HepG2 (cell line): Measurements from ENCODE around the gene MSANTD1. TPM values are rescaled to one million over a fixed set of nuclear protein-coding genes. Genes with fewer than 3 reads are reported as not detected.

Experiments used
- ATAC-seq: fragments of 200-7000 bp; cut with Tn5 transposase; 3 replicates; pipeline ENCODE4 v1.9.1; 2020; ENCODE audit warnings: mild to moderate bottlenecking, moderate library complexity
- BruUV-seq: library from RNA; stranded (reverse); fragments of 400-500 nt; replicated peaks from 2 replicates; lab custom pipeline; 2021; lab: Mats Ljungman, UMichigan
- CTCF ChIA-PET: fragments of 300-600 bp; formaldehyde crosslinking; extraction: SDS; loops from one replicate; lab custom pipeline; 2021; ENCODE audit warnings: low total read pairs, inconsistent platforms, low intra/inter-chr PET ratio; lab: Yijun Ruan, JAX
- POLR2A ChIA-PET: fragments of 350-600 bp; sonication (Branson Sonifier 250); formaldehyde crosslinking; loops from one replicate; lab custom pipeline; 2020; ENCODE audit warnings: antibody characterized with exemption, inconsistent platforms; lab: Yijun Ruan, JAX
- DNase-seq: peaks from one replicate; pipeline ENCODE4 v3.0.0-alpha.2; 2015; ENCODE audit warnings: low spot score
- FAIRE-seq: peaks from 3 replicates; lab custom pipeline; 2011; peaks lifted over from hg19 to GRCh38; lab: Jason Lieb, UNC
- H2AFZ ChIP-seq: one replicate; pipeline ENCODE4 v1.6.1; 2011; ENCODE audit warnings: low read length, inconsistent platforms
- H3K27ac ChIP-seq: fragments of 300-600 bp; 3 replicates; pipeline ENCODE4 v1.8.0; 2011; ENCODE audit warnings: mixed run types, mild to moderate bottlenecking, mixed read lengths, low read length, inconsistent platforms; ENCODE audit not compliant: insufficient read depth; ENCODE audit errors: extremely low read length
- H3K27me3 ChIP-seq, 2 experiments: fragments of 200-600 bp in 1 of 2; 2 replicates in 1 of 2; 3 replicates in 1 of 2; pipeline versions ENCODE4 v1.6.0 to v1.8.0; 2011; ENCODE audit warnings: low read length in 2 of 2, mild to moderate bottlenecking in 2 of 2, moderate library complexity in 2 of 2, inconsistent platforms in 1 of 2; ENCODE audit not compliant: insufficient read depth in 2 of 2, control insufficient read depth in 1 of 2
- H3K36me3 ChIP-seq, 2 experiments: fragments of 200-600 bp in 1 of 2; replicated peaks in 1 of 2; 2 replicates in 1 of 2; 3 replicates in 1 of 2; pipeline versions ENCODE4 v1.5.1 to v1.8.0; 2011; ENCODE audit warnings: low read length in 2 of 2, inconsistent platforms in 1 of 2; ENCODE audit not compliant: insufficient read depth in 2 of 2, control insufficient read depth in 1 of 2
- H3K4me1 ChIP-seq: 2 replicates; pipeline ENCODE4 v1.5.1; 2012; ENCODE audit warnings: low read length, inconsistent platforms; ENCODE audit not compliant: insufficient read depth
- H3K4me2 ChIP-seq: 2 replicates; pipeline ENCODE4 v1.6.0; 2011; ENCODE audit warnings: low read depth, low read length, inconsistent platforms
- H3K4me3 ChIP-seq, 3 experiments: fragments of 200-600 bp in 1 of 3; sonication (generic), shearing (Covaris generic) in 1 of 3; replicated peaks in 1 of 3; 2 replicates each; pipeline ENCODE4 v1.5.1; 2011 to 2016; ENCODE audit warnings: low read length in 3 of 3, inconsistent platforms in 2 of 3, low read depth in 2 of 3, mild to moderate bottlenecking in 2 of 3, control low read depth in 1 of 3, mixed read lengths in 1 of 3; ENCODE audit not compliant: insufficient read depth in 1 of 3
- H3K79me2 ChIP-seq: one replicate; pipeline ENCODE4 v1.6.1; 2011; ENCODE audit warnings: low read length, inconsistent platforms; ENCODE audit not compliant: insufficient read depth
- H3K9ac ChIP-seq: 2 replicates; pipeline ENCODE4 v1.6.0; 2011; ENCODE audit warnings: mild to moderate bottlenecking, low read depth, low read length, inconsistent platforms; ENCODE audit not compliant: insufficient read depth
- H3K9me3 ChIP-seq: 2 replicates; pipeline ENCODE4 v1.5.1; 2012; ENCODE audit warnings: mild to moderate bottlenecking, low read length
- H4K20me1 ChIP-seq: 2 replicates; pipeline ENCODE4 v1.6.0; 2011; ENCODE audit warnings: inconsistent platforms, mild to moderate bottlenecking, low read length, moderate library complexity; ENCODE audit not compliant: insufficient read depth
- CBX5 ChIP-seq: sonication (generic); formaldehyde crosslinking; IDR thresholded peaks from 2 replicates; pipeline ENCODE4 v1.4.0; 2020; ENCODE audit warnings: missing genetic modification reagents, borderline replicate concordance
- CHCHD3 ChIP-seq: sonication (generic); formaldehyde crosslinking; IDR thresholded peaks from 2 replicates; pipeline ENCODE4 v1.8.0; 2022; ENCODE audit warnings: mild to moderate bottlenecking, missing genetic modification reagents, moderate library complexity
- ZBTB7B ChIP-seq: sonication (generic); formaldehyde crosslinking; IDR thresholded peaks from 2 replicates; pipeline ENCODE4 v1.4.0; 2020; ENCODE audit warnings: missing genetic modification reagents
- ZKSCAN1 ChIP-seq: fragments of 150-350 bp; IDR thresholded peaks from 2 replicates; pipeline ENCODE4 v1.6.1; 2014; ENCODE audit warnings: low read length
- ZNF274 ChIP-seq: sonication (generic); formaldehyde crosslinking; IDR thresholded peaks from 2 replicates; pipeline ENCODE4 v1.5.1; 2020; ENCODE audit warnings: mild to moderate bottlenecking, missing genetic modification reagents
- ZNF337 ChIP-seq: sonication (generic); formaldehyde crosslinking; IDR thresholded peaks from 2 replicates; pipeline ENCODE4 v1.5.1; 2020; ENCODE audit warnings: missing genetic modification reagents, low read depth, mild to moderate bottlenecking, borderline replicate concordance
- ZNF614 ChIP-seq: IDR thresholded peaks from 2 replicates; pipeline ENCODE4 v1.6.1; 2018; ENCODE audit warnings: missing biosample characterization, missing genetic modification reagents, inconsistent platforms, borderline replicate concordance
- ZNF782 ChIP-seq: sonication (generic); formaldehyde crosslinking; IDR thresholded peaks from 2 replicates; pipeline ENCODE4 v1.4.0; 2020; ENCODE audit warnings: missing genetic modification reagents, mild to moderate bottlenecking, borderline replicate concordance
- WGBS: methylation state at CpG from one replicate; pipeline ENCODE4 v1.1.6; 2017; ENCODE audit warnings: low lambda C conversion rate; 5-methylcytosine and 5-hydroxymethylcytosine counted together
- in situ Hi-C: cut with HindIII; loops from 2 replicates; pipeline ENCODE4 v1.10.0; 2017; ENCODE audit warnings: low pct_unique_long_range_greater_than_20kb; ENCODE audit not compliant: extremely low pct_ligation_motif_present
- intact Hi-C: fragments of 100-400 bp; cut with micrococcal nuclease; formaldehyde crosslinking; loops from one replicate; pipeline ENCODE4 v1.10.0; 2022; ENCODE audit not compliant: unreplicated experiment
- polyA plus RNA-seq, 8 experiments: library from polyadenylated mRNA; depleted of rRNA in 3 of 8; stranded (reverse) in 7 of 8; unstranded in 1 of 8; fragments of >200 nt; fragmentation: Illumina TruSeq in 4 of 8; extraction: Trizol in 4 of 8; gene quantifications; 2 replicates each; pipeline versions ENCODE4 v1.2.1 to v1.2.3, GENCODE V29; 2011 to 2016; ENCODE audit warnings: low read depth in 4 of 8, missing spikeins in 1 of 8, mixed read lengths in 1 of 8; ENCODE audit not compliant: insufficient read depth in 1 of 8
- total RNA-seq, 5 experiments: library from RNA; depleted of rRNA; stranded (reverse); fragments of >200 nt; fragmentation: Illumina TruSeq; extraction: Trizol; gene quantifications; 2 replicates each; pipeline ENCODE4 v1.2.3, GENCODE V29; 2016; ENCODE audit warnings: low read depth in 1 of 5

Gene MSANTD1
- total and polyA plus RNA-seq, 2 of the 13 experiments (the other 11 are each of a cell fraction or from before 2014, with no cell fraction given), result 0.22 to 0.40 TPM

- 93% methylated on average over 11 of the region's 12 CpGs for WGBS
- no peaks in the 10 kb centered on the region for H3K9me3 ChIP-seq
- H3K79me2 ChIP-seq, result no peaks in the 10 kb centered on the region
- FAIRE-seq (no peak), DNase-seq (no peak), ATAC-seq (no peak; the same call in 2 of the 3 replicates)
- no peak overlapping the region for H3K4me2 ChIP-seq
- no peak for TF ChIP-seq ZBTB7B
- TF ChIP-seq CBX5 (CRISPR knock-in tag), result no peak
- no peak for TF ChIP-seq ZNF274 (CRISPR knock-in tag)
- no peak for TF ChIP-seq CHCHD3 (CRISPR knock-in tag)
- no peaks in the 10 kb centered on the region for H4K20me1 ChIP-seq
- no peaks in the 10 kb centered on the region for H3K27me3 ChIP-seq
- ChIA-PET CTCF (no interaction called here), POLR2A (no interaction called here)
- in situ Hi-C loops, result no loop called here
- BruUV-seq, result no TSS peak
- no peak overlapping the region for H3K27ac ChIP-seq
- H2AFZ ChIP-seq, result no peak overlapping the region
- no peak overlapping the region for H3K9ac ChIP-seq
- intact Hi-C loops, result no loop called here
- H3K4me3 ChIP-seq, result no peak overlapping the region
- peaks cover 26 to 94% of the 10 kb centered on the region in 2 experiments for H3K36me3 ChIP-seq
- peaks cover 9% of the 10 kb centered on the region; the same call in 1 of the 2 replicates for H3K4me1 ChIP-seq
These were observed 27.0 kb upstream of the MSANTD1 start for GRCh38 chr4:3221996-3222395.

DNA sequence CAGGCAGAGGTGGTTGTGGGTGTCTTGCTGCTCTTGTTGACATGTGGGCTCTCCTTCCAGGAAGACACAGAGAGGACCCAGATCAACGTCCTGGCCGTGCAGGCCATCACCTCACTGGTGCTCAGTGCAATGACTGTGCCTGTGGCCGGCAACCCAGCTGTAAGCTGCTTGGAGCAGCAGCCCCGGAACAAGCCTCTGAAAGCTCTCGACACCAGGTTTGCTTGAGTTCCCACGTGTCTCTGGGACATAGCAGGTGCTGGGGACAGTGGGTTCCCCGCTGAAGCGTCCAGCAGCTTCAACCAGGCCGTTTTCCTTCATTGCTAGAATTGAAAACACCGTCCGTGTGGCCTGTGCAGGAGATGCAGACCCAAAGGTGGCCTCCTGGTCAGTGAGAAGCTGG lies 25.6 kb upstream of the MSANTD1 start:
- H3K79me2 ChIP-seq, result no peaks in the 10 kb centered on the region
- CTCF ChIA-PET, result no interaction called here
- DNase-seq (no peak), ATAC-seq (no peak), FAIRE-seq (no peak)
- POLR2A ChIA-PET, result no interaction called here
- no peaks in the 10 kb centered on the region for H4K20me1 ChIP-seq
- H2AFZ ChIP-seq, result no peak overlapping the region
- no peaks in the 10 kb centered on the region for H3K27me3 ChIP-seq
- H3K27ac ChIP-seq, result no peak overlapping the region
- intact Hi-C loops (no loop called here), in situ Hi-C loops (no loop called here)
- peaks cover 9% of the 10 kb centered on the region; the same call in 1 of the 2 replicates for H3K4me1 ChIP-seq
- H3K9ac ChIP-seq, result no peak overlapping the region
- no TSS peak for BruUV-seq
- no peak overlapping the region for H3K4me2 ChIP-seq
- H3K36me3 ChIP-seq, result peaks cover 20 to 87% of the 10 kb centered on the region in 2 experiments
- no peak for TF ChIP-seq ZNF614 (CRISPR knock-in tag)
- no peak for TF ChIP-seq ZNF782 (CRISPR knock-in tag)
- TF ChIP-seq ZNF337 (CRISPR knock-in tag), result no peak
- TF ChIP-seq ZKSCAN1, result no peak
- no peak overlapping the region for H3K4me3 ChIP-seq
- 100% methylated on average over 3 of the region's 11 CpGs for WGBS
- no peaks in the 10 kb centered on the region for H3K9me3 ChIP-seq
